GM21360 (cell line): ENCODE data around the gene WDFY2.
A peak's percentile ranks its signal among the peaks of the same experiment; 100 is the strongest.

Experiments
- ATAC-seq: cut with Tn5 transposase; IDR thresholded peaks from one replicate; pipeline ENCODE4 v1.9.1; 2021; ENCODE audit warnings: mild to moderate bottlenecking, moderate library complexity; ENCODE audit not compliant: unreplicated experiment

The WDFY2 gene

GRCh38 chr13:51599444-51600176, 15.3 kb downstream of the WDFY2 start:
- ATAC-seq: no peak

- ATAC-seq: no peak
These were observed 16.4 kb downstream of the WDFY2 start for GRCh38 chr13:51600703-51601102.

GRCh38 chr13:51601601-51602565, 17.6 kb downstream of the WDFY2 start:
- ATAC-seq: no peak

DNA sequence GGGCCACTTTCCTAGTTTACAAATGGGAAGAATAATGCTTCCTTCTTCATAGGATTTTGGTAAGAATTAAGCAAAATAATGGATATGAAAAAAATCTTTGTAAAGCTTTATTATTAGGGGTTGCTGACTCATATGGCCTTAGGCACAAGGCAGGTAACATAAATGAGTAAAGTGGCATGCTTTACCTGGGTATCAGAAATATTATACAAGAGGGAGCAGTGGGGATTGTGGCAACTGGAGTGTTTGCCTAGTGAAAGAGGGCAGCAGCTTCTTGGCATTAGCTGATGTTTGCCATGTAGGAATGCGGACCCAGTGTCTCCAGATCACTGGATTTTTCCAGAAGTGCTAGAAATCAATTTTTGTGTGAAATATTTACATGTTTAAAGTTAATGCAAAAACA, 19.5 kb downstream of the WDFY2 start:
- ATAC-seq: no peak

DNA sequence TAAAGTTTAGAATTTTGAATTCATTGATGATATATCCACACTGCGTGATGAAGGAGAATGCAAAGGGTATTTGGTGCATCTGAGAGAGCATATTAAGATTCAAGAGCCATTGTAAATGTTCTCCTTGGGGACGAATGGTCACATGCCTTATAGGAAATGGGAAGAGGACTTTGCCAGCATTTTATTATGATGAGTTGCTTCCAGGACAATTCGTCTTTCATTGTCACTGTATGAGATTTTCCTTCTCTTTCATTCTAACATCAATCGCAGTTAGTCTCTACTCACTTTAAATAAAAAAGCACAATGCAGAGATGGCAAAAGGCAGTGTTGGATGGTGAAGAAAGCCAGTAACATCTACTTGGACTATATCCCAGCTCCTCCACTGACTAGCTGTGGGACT, 21.4 kb downstream of the WDFY2 start:
- no peak for ATAC-seq

- no peak for ATAC-seq
These were observed 22.9 kb downstream of the WDFY2 start for GRCh38 chr13:51607165-51607564.

DNA sequence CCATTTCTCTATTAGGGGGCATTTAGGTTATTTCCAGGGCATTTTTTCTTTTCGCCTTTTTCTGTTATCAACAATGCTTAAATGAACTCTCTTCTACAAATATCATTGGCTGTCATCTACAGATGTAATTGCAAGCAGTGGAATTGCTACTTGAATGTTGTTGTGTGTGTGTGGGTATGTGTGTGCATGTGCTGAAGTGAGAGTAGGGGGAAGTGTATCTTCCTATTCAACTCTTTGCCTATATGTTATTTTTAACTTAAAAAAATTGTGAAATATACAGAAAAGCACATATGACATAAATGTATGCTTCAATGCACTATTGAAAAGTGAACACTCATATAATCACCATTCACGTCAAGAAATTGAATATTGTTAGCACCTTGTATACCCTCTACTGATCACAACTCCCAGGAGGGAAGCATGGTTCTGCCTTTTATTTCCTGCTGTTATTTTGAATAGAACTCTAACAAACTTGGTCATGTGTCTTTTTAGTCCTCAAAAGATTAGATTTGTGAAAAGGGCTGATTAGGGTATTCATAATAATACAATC, 24.7 kb downstream of the WDFY2 start:
- peak; percentile 40 for ATAC-seq

DNA sequence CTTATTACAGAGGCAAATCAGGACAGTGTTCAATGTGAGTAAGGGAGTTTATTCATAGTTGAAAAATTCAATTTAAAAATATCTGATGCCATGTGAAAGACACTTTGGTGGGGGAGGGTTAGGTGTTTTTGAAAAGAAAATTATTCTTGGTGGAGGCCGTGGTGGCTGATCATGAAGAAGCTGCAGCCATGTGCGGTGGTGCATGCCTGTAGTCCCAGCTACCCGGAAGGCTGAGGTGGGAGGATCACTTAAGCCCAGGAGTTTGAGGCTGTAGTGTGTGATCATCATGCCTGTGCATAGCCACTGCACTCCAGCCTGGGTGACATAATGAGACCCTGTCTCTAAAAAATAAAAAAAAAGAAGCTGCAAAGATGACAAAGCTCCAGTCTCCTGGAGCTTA, 28.6 kb downstream of the WDFY2 start:
- ATAC-seq: no peak

- ATAC-seq: no peak
These were observed 29.3 kb downstream of the WDFY2 start for GRCh38 chr13:51613535-51613934.

- ATAC-seq: peak; percentile 62
These were observed 30.1 kb downstream of the WDFY2 start for GRCh38 chr13:51614350-51614786.

- ATAC-seq: no peak
These were observed 34.4 kb downstream of the WDFY2 start for GRCh38 chr13:51618626-51619025.

GRCh38 chr13:51619614-51620013, 35.4 kb downstream of the WDFY2 start:
- ATAC-seq: peak; percentile 45

DNA sequence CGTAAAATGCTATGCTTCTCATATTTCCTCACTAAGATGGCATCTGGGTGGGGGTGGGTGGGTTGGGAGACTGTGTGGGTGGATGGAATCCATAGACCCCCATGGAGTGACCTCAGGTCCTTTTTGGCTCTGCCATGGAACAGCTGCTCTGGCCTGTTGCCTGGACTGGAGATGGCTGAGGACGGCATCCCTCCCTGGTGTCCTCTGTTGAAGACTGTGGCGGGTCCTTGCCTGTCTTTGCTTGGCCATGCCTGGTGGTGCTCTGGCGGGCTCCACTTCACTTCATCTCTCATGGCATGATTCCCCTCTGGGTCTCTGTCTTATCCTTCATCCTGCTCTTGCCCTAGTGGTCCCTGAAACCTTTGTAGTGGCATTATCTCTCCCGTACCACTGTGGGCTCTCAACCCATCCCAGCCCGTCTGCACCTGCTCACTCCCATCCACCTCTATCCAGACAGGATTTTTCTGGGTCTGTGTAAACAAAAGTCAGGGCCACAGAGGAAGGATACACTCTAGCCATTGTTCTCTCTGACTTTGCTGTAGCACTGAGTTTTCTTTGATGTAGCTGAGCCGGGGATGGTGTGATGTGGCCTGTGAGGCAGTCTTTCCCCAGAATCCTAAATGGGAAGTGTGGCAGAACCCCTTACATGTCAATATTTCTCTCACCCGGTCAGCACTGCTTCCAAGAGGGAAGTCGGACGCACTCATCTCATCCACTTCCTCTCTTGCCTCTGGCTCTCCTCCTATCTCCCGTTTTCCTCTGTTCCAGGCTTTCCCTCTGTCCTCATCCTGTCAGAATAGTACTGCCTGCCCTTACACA, 36.1 kb downstream of the WDFY2 start:
- no peak for ATAC-seq

- no peak for ATAC-seq
These were observed 37.3 kb downstream of the WDFY2 start for GRCh38 chr13:51621602-51622001.

DNA sequence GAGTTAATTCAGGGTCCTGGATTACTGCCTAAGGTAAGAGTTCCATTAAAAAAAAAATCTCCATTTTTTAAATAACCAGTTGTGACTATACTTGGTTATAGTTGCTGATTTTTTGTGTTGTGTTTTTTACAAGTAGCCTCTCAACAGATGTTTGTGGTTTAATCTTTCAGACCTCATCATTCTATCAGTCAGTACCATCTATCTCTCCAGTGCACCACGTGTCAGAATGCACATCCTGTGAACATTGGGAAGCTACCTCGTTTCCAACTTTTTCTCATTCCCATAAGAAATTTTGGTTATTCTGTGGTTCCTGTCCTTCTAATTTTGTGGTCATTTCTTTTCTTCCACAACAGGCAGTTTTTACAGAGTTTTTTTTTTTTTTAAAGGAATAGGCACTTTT, 39.2 kb downstream of the WDFY2 start:
- no peak for ATAC-seq

DNA sequence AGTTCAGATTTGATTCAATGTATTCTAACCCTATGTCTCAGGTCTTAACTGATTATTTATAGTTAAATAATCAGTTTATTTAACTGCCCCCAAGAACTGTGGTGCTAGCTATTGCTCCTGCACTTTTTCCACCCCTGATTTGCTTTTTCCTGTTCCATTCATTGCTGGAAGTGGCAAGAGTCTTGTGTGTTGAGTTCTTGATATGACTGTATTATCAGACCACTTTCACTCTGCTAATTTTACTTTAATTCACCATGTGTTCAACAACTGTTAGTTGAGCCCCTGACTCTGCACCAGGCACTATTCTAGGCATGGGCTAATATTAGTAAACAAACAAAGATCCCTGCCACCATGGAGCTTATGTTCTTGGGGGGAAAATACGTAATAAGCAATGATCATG, 39.9 kb downstream of the WDFY2 start:
- ATAC-seq: no peak

GRCh38 chr13:51624695-51625345, 40.6 kb downstream of the WDFY2 start:
- no peak for ATAC-seq

DNA sequence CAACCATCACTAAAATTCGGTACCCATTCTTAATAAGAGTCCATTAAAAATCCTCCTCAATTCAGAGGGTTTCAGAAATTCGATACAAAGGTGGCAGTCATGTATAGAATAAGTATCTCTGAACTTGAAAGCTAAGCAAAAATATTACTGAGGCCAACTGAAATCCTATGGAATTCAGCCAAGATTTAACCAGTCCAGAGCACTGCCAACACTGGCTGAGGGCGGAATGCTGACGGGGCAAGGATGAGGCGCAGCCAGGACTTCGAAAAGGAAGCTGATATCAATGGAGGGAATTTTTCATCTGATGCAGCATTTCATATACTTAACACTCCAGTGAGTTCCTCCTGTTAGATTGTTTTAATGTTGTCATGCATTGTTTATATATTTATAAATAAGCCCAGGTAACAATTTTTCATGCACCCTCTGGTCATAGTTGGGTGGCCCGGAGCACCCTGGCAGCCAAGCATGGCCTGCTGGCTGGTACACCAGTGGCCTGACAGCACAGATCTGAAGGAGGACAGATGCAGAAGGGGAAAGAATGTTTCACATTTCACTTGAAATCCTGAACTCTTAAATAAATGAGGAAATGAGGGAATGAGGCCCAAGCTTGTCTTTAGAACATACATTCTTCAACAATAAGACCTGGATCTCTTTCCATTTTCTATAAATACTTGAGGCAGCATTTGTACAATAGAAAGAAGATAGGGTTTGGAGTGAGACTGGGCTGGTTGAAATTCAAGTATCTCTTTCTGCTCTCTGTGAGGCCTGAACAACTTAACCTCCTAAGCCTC, 41.5 kb downstream of the WDFY2 start:
- no peak for ATAC-seq

GRCh38 chr13:51626749-51627148, 42.5 kb downstream of the WDFY2 start:
- ATAC-seq: no peak
